Endothelial cell of umbilical vein (primary cell): ENCODE results near the gene AKNA. TPM values are rescaled to one million over a fixed set of nuclear protein-coding genes. Genes with fewer than 3 reads are reported as not detected.

ENCODE experiments used
- BruUV-seq: library from RNA; stranded (reverse); fragments of 400-500 nt; replicated peaks from 2 replicates; lab custom pipeline; 2021; lab: Mats Ljungman, UMichigan
- CTCF ChIA-PET: fragments of 300-600, 350-600 bp; sonication (Branson Sonifier 250); formaldehyde crosslinking; loops from one replicate; lab custom pipeline; 2021; ENCODE audit warnings: antibody characterized with exemption, inconsistent platforms; lab: Charles Lee
- POLR2A ChIA-PET: fragments of 300-600, 350-600 bp; sonication (Branson Sonifier 250); formaldehyde crosslinking; loops from one replicate; lab custom pipeline; 2021; ENCODE audit warnings: antibody characterized with exemption, inconsistent platforms; lab: Charles Lee
- DNase-seq: peaks from one replicate; pipeline ENCODE4 v3.0.0-alpha.2; 2011; ENCODE audit warnings: low read depth, low spot score
- FAIRE-seq: peaks from 2 replicates; lab custom pipeline; 2011; peaks lifted over from hg19 to GRCh38; lab: Jason Lieb, UNC
- H2AFZ ChIP-seq: 2 replicates; pipeline ENCODE4 v1.6.0; 2012; ENCODE audit warnings: low read depth, low read length, control low read depth, inconsistent platforms
- H3K27ac ChIP-seq: 2 replicates; pipeline ENCODE4 v1.5.1; 2011; ENCODE audit warnings: low read depth, mild to moderate bottlenecking, control low read depth, low read length, moderate library complexity; ENCODE audit not compliant: insufficient read depth
- H3K27me3 ChIP-seq, 2 experiments: 2 replicates each; pipeline versions ENCODE4 v1.6.0 to v1.6.1; 2011; ENCODE audit warnings: low read length in 2 of 2, mixed read lengths in 1 of 2; ENCODE audit not compliant: control insufficient read depth in 2 of 2, insufficient read depth in 2 of 2
- H3K36me3 ChIP-seq, 2 experiments: 2 replicates in 1 of 2; 3 replicates in 1 of 2; pipeline ENCODE4 v1.5.1; 2011; ENCODE audit warnings: low read length in 2 of 2, mild to moderate bottlenecking in 1 of 2, moderate library complexity in 1 of 2; ENCODE audit not compliant: control insufficient read depth in 2 of 2, insufficient read depth in 2 of 2; ENCODE audit errors: extremely low read depth in 1 of 2
- H3K4me1 ChIP-seq: 3 replicates; pipeline ENCODE4 v1.5.1; 2011; ENCODE audit warnings: mild to moderate bottlenecking, low read length; ENCODE audit not compliant: control insufficient read depth, insufficient read depth; ENCODE audit errors: extremely low read depth
- H3K4me2 ChIP-seq: 2 replicates; pipeline ENCODE4 v1.6.1; 2011; ENCODE audit warnings: low read length, control low read depth, mixed read lengths; ENCODE audit not compliant: insufficient read depth
- H3K4me3 ChIP-seq, 3 experiments: fragments of 200-600 bp in 1 of 3; sonication (generic), shearing (Covaris generic) in 1 of 3; replicated peaks in 1 of 3; 2 replicates each; pipeline ENCODE4 v1.5.1; 2011 to 2016; ENCODE audit warnings: control low read depth in 3 of 3, low read length in 3 of 3, mild to moderate bottlenecking in 2 of 3, inconsistent platforms in 1 of 3, low read depth in 1 of 3, moderate library complexity in 1 of 3; ENCODE audit not compliant: insufficient read depth in 1 of 3
- H3K79me2 ChIP-seq: 2 replicates; pipeline ENCODE4 v1.6.0; 2012; ENCODE audit warnings: low read length, inconsistent platforms; ENCODE audit not compliant: control insufficient read depth, insufficient read depth
- H3K9ac ChIP-seq: replicated peaks from 2 replicates; pipeline ENCODE3; 2011; ENCODE audit warnings: low read length, control low read depth; ENCODE audit not compliant: insufficient read depth; ENCODE audit errors: extremely low read depth
- H3K9me1 ChIP-seq: replicated peaks from 3 replicates; pipeline ENCODE4 v1.6.0; 2011; ENCODE audit warnings: mild to moderate bottlenecking, low read length; ENCODE audit not compliant: control insufficient read depth, insufficient read depth; ENCODE audit errors: extremely low read depth
- H3K9me3 ChIP-seq: replicated peaks from 2 replicates; pipeline ENCODE4 v1.5.1; 2012; ENCODE audit warnings: low read length, inconsistent platforms; ENCODE audit not compliant: control insufficient read depth, insufficient read depth
- H4K20me1 ChIP-seq: replicated peaks from 2 replicates; pipeline ENCODE3; 2011; ENCODE audit warnings: mild to moderate bottlenecking, low read length; ENCODE audit not compliant: control insufficient read depth, insufficient read depth; ENCODE audit errors: extremely low read depth
- EZH2 ChIP-seq: IDR thresholded peaks from 2 replicates; pipeline ENCODE4 v1.6.1; 2012; ENCODE audit warnings: borderline replicate concordance, low read depth, mild to moderate bottlenecking, moderate library complexity, low read length, inconsistent platforms; ENCODE audit not compliant: severe bottlenecking
- FOS ChIP-seq: IDR thresholded peaks from 2 replicates; pipeline ENCODE4 v1.6.1; 2011; ENCODE audit warnings: mild to moderate bottlenecking, low read length, moderate library complexity, borderline replicate concordance; ENCODE audit not compliant: insufficient read depth
- GATA2 ChIP-seq: IDR thresholded peaks from 2 replicates; pipeline ENCODE4 v1.7.0; 2011; ENCODE audit warnings: low read depth, mild to moderate bottlenecking, moderate library complexity, mixed read lengths, low read length; ENCODE audit not compliant: insufficient read length, insufficient read depth
- JUN ChIP-seq: IDR thresholded peaks from 2 replicates; pipeline ENCODE4 v1.6.1; 2011; ENCODE audit warnings: borderline replicate concordance, low read depth; ENCODE audit not compliant: insufficient read length, insufficient read depth
- MYC ChIP-seq: IDR thresholded peaks from one replicate; pipeline ENCODE4 v1.6.1; 2011; ENCODE audit warnings: mild to moderate bottlenecking, low read depth, low read length
- POLR2A ChIP-seq: IDR thresholded peaks from 2 replicates; pipeline ENCODE4 v1.6.1; 2012; ENCODE audit warnings: low read depth, mild to moderate bottlenecking, control low read depth, low read length
- POLR2AphosphoS5 ChIP-seq: IDR thresholded peaks from 2 replicates; pipeline ENCODE4 v1.6.1; 2012; ENCODE audit warnings: low read depth, mild to moderate bottlenecking, control low read depth, low read length, moderate library complexity; ENCODE audit not compliant: insufficient read depth
- dilution Hi-C: fragments of 300-500 bp; cut with MboI; formaldehyde crosslinking; loops from one replicate; pipeline ENCODE4 v1.15.0; 2019; ENCODE audit warnings: low sequenced_read_pairs; ENCODE audit not compliant: extremely low pct_ligation_motif_present
- intact Hi-C: fragments of 100-400 bp; cut with micrococcal nuclease; formaldehyde crosslinking; loops from one replicate; pipeline ENCODE4 v1.10.0; 2022
- polyA plus RNA-seq, 4 experiments: library from polyadenylated mRNA; depleted of rRNA in 3 of 4; stranded (reverse) in 3 of 4; unstranded in 1 of 4; fragments of >200 nt; gene quantifications; 2 replicates each; pipeline versions ENCODE4 v1.2.1 to v1.2.3, GENCODE V29; 2011 to 2012; ENCODE audit warnings: missing spikeins in 1 of 4
- total RNA-seq: library from RNA; stranded (reverse); gene quantifications from 2 replicates; pipeline ENCODE4 v1.2.3, GENCODE V29; 2021
- TF ChIP-seq, protein P1 (sequence below): IDR thresholded peaks from 2 replicates; pipeline ENCODE4 v1.6.1; 2011; ENCODE audit not compliant: insufficient read depth, insufficient read length
- TF ChIP-seq, protein P2 (sequence below), 2 donors: IDR thresholded peaks; 1 replicate in 1 of 2; 2 replicates in 1 of 2; pipeline ENCODE4 v1.5.1; 2011; ENCODE audit warnings: low read length in 2 of 2, mild to moderate bottlenecking in 2 of 2, moderate library complexity in 2 of 2, control low read depth in 1 of 2, inconsistent platforms in 1 of 2, low read depth in 1 of 2; ENCODE audit not compliant: insufficient read depth in 1 of 2; ENCODE audit errors: extremely low read depth in 1 of 2

AKNA gene
- total and polyA plus RNA-seq, 2 donors (not counting 3 experiments of a cell fraction or from before 2014, with no cell fraction given), result 11.3 to 22.4 TPM

DNA sequence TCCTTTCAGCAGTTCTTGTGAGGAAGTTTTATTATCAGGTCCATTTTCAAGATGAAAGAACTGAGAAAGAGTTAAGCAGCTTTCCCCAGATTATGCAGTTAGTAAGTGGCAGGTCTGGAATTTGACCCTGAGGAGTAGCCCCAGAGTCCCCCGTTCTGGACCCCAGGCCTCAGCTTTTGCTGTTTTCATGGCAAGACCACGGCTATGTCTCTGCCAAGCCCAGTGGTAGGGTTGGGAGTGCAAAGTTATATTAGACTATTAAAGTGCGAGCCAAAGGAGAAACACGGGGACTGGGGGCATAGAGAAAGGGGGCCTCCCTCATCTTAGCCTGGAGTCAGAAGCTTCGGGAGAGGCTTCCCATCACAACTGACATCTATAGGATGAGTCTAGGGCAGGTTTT is 84.2 kb downstream of the AKNA start:
- H3K4me1 ChIP-seq, result no peaks in the 10 kb centered on the region
- peaks cover 2 to 10% of the 10 kb centered on the region in 2 experiments for H3K36me3 ChIP-seq
- H3K9ac ChIP-seq, result no peak overlapping the region
- TF ChIP-seq FOS, result no peak
- TF ChIP-seq, protein P1, sequence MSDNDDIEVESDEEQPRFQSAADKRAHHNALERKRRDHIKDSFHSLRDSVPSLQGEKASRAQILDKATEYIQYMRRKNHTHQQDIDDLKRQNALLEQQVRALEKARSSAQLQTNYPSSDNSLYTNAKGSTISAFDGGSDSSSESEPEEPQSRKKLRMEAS, result no peak
- no peak for TF ChIP-seq MYC
- TF ChIP-seq POLR2AphosphoS5, result no peak
- TF ChIP-seq, protein P2, sequence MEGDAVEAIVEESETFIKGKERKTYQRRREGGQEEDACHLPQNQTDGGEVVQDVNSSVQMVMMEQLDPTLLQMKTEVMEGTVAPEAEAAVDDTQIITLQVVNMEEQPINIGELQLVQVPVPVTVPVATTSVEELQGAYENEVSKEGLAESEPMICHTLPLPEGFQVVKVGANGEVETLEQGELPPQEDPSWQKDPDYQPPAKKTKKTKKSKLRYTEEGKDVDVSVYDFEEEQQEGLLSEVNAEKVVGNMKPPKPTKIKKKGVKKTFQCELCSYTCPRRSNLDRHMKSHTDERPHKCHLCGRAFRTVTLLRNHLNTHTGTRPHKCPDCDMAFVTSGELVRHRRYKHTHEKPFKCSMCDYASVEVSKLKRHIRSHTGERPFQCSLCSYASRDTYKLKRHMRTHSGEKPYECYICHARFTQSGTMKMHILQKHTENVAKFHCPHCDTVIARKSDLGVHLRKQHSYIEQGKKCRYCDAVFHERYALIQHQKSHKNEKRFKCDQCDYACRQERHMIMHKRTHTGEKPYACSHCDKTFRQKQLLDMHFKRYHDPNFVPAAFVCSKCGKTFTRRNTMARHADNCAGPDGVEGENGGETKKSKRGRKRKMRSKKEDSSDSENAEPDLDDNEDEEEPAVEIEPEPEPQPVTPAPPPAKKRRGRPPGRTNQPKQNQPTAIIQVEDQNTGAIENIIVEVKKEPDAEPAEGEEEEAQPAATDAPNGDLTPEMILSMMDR (IDR thresholded peaks at IDR 0.05; ENCODE audit: extremely low read depth in 1 of 2, insufficient read depth in 1 of 2, low read depth in 1 of 2, low read length in 2 of 2), result no peak
- no peak for TF ChIP-seq JUN
- TF ChIP-seq EZH2, result no peak
- no peak for TF ChIP-seq POLR2A
- TF ChIP-seq GATA2, result no peak
- CTCF ChIA-PET, result interaction anchor here (1.0 kb wide), 1 partner anchor 65 kb away, joined by 3 read pairs; no protein-coding TSS in a partner anchor
- POLR2A ChIA-PET, result interaction anchor here (0.7 kb wide), 1 partner anchor 88 kb away, joined by 4 read pairs; no protein-coding TSS in a partner anchor
- no TSS peak for BruUV-seq
- no peaks in the 10 kb centered on the region for H3K9me1 ChIP-seq
- no peaks in the 10 kb centered on the region for H3K79me2 ChIP-seq
- H4K20me1 ChIP-seq, result no peaks in the 10 kb centered on the region
- H3K27ac ChIP-seq, result no peak overlapping the region
- no peak for FAIRE-seq
- H3K27me3 ChIP-seq, result no peaks in the 10 kb centered on the region
- dilution Hi-C loops, result no loop called here
- no peaks in the 10 kb centered on the region for H3K9me3 ChIP-seq
- DNase-seq, result no peak
- H3K4me2 ChIP-seq, result no peak overlapping the region
- H2AFZ ChIP-seq, result no peak overlapping the region
- intact Hi-C loops, result no loop called here
- H3K4me3 ChIP-seq, result no peak overlapping the region
